Smooth muscle cell (in vitro differentiated cells): ENCODE measurements around the gene AATF. TPM values are rescaled to one million over a fixed set of nuclear protein-coding genes. Genes with fewer than 3 reads are reported as not detected.

Source experiments
- DNase-seq: peaks from one replicate; lab custom pipeline; 2025; ENCODE audit not compliant: unreplicated experiment; lab: John Stamatoyannopoulos, UW
- H2AFZ ChIP-seq: fragments of 200-600 bp; sonication (generic); 2 replicates; pipeline ENCODE4 v1.6.0; 2016; ENCODE audit warnings: antibody characterized with exemption, low read depth, mild to moderate bottlenecking
- H3F3A ChIP-seq: fragments of 200-600 bp; sonication (generic); 2 replicates; pipeline ENCODE4 v1.6.0; 2017; ENCODE audit warnings: antibody characterized with exemption, low read depth
- H3K27ac ChIP-seq: fragments of 200-600 bp; sonication (generic); 2 replicates; pipeline ENCODE4 v1.5.1; 2016; ENCODE audit warnings: low read depth, mild to moderate bottlenecking
- H3K27me3 ChIP-seq: fragments of 200-600 bp; sonication (generic); 2 replicates; pipeline ENCODE4 v1.6.1; 2016; ENCODE audit warnings: low read depth, mild to moderate bottlenecking
- H3K36me3 ChIP-seq: fragments of 200-600 bp; sonication (generic); 2 replicates; pipeline ENCODE4 v1.5.1; 2016; ENCODE audit warnings: low read depth
- H3K4me1 ChIP-seq: fragments of 200-600 bp; sonication (generic); 2 replicates; pipeline ENCODE4 v1.5.1; 2016; ENCODE audit warnings: low read depth
- H3K4me2 ChIP-seq: fragments of 200-600 bp; sonication (generic); 2 replicates; pipeline ENCODE4 v1.6.0; 2016; ENCODE audit warnings: mild to moderate bottlenecking
- H3K4me3 ChIP-seq: fragments of 200-600 bp; sonication (generic); 2 replicates; pipeline ENCODE4 v1.5.1; 2016; ENCODE audit warnings: mild to moderate bottlenecking
- H3K79me2 ChIP-seq: fragments of 200-600 bp; sonication (generic); 2 replicates; pipeline ENCODE4 v1.6.0; 2016; ENCODE audit warnings: low read depth, mild to moderate bottlenecking
- H3K9ac ChIP-seq: fragments of 200-600 bp; sonication (generic); 2 replicates; pipeline ENCODE4 v1.6.0; 2016; ENCODE audit warnings: low read depth
- H3K9me3 ChIP-seq: fragments of 200-600 bp; sonication (generic); replicated peaks from 2 replicates; pipeline ENCODE4 v1.5.1; 2016; ENCODE audit warnings: low read depth
- H4K20me1 ChIP-seq: fragments of 200-600 bp; sonication (generic); 2 replicates; pipeline ENCODE4 v1.6.0; 2016; ENCODE audit warnings: low read depth
- whole genome bisulfite sequencing: methylation state at CpG from one replicate; pipeline ENCODE4 v1.1.7; 2016; ENCODE audit warnings: low lambda C conversion rate; 5-methylcytosine and 5-hydroxymethylcytosine counted together
- polyA plus RNA-seq: library from polyadenylated mRNA; unstranded; fragments of >200 nt; fragmentation: Nextera tagmentation; extraction: Ambion mirVana; gene quantifications from 2 replicates; pipeline ENCODE4 v1.2.1, GENCODE V29; 2016
- total RNA-seq: library from RNA; depleted of rRNA; stranded (reverse); fragments of >200 nt; gene quantifications from 2 replicates; pipeline ENCODE4 v1.2.3, GENCODE V29; 2014
- TF ChIP-seq, protein P1 (sequence below): fragments of 200-600 bp; sonication (generic); IDR thresholded peaks from 2 replicates; pipeline ENCODE4 v1.5.1; 2017; ENCODE audit warnings: borderline replicate concordance, mild to moderate bottlenecking, antibody characterized with exemption; ENCODE audit not compliant: insufficient read depth, poor library complexity, severe bottlenecking

AATF gene
- total and polyA plus RNA-seq, 2 experiments from 2014 or later, result 18.5 to 38.0 TPM

DNA sequence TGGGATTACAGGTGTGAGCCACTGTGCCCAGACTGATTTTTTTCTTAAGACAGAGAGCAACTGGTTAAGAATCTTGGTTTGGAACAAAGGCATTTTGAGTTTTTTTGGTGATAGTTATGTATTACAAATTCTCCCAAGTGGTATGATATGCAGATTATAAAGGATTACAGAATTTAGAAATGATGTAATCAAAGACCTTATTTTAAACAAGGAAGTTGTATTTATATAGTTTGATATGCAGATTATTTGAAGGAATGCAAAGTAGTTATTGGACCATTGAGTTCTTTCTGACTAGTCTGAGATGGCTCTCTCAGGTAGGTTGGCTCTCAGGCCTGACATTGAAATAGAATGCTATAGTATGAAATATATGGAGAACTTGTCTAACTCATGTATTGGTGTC lies 34.9 kb downstream of the AATF start:
- H3F3A ChIP-seq, result no peaks in the 10 kb centered on the region
- TF ChIP-seq, protein P1, sequence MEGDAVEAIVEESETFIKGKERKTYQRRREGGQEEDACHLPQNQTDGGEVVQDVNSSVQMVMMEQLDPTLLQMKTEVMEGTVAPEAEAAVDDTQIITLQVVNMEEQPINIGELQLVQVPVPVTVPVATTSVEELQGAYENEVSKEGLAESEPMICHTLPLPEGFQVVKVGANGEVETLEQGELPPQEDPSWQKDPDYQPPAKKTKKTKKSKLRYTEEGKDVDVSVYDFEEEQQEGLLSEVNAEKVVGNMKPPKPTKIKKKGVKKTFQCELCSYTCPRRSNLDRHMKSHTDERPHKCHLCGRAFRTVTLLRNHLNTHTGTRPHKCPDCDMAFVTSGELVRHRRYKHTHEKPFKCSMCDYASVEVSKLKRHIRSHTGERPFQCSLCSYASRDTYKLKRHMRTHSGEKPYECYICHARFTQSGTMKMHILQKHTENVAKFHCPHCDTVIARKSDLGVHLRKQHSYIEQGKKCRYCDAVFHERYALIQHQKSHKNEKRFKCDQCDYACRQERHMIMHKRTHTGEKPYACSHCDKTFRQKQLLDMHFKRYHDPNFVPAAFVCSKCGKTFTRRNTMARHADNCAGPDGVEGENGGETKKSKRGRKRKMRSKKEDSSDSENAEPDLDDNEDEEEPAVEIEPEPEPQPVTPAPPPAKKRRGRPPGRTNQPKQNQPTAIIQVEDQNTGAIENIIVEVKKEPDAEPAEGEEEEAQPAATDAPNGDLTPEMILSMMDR, result no peak
- H3K79me2 ChIP-seq, result no peaks in the 10 kb centered on the region
- no peaks in the 10 kb centered on the region for H3K9me3 ChIP-seq
- peaks cover 20% of the 10 kb centered on the region for H3K4me1 ChIP-seq
- H3K4me3 ChIP-seq, result no peak overlapping the region
- H3K9ac ChIP-seq, result no peak overlapping the region
- no peaks in the 10 kb centered on the region for H3K36me3 ChIP-seq
- H3K27me3 ChIP-seq, result no peaks in the 10 kb centered on the region
- H4K20me1 ChIP-seq, result peaks cover 19% of the 10 kb centered on the region
- no peak for DNase-seq
- no peak overlapping the region for H3K4me2 ChIP-seq
- H3K27ac ChIP-seq, result no peak overlapping the region
- H2AFZ ChIP-seq, result no peak overlapping the region

DNA sequence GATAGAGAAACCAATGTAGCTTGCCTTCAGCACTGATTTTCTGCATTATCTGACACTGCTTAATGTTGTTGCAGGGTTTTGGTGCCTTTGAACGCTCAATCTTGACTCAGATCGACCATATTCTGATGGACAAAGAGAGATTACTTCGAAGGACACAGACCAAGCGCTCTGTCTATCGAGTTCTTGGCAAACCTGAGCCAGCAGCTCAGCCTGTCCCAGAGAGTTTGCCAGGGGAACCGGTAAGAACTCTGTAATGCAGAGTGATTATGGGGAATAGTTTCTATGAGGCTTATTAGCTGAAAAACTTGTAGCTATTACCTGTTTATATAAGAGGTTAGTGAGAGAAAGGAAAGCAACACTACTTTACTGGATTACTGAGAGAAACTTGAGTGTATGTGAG lies 40.4 kb downstream of the AATF start:
- no peak overlapping the region for H2AFZ ChIP-seq
- H3K9ac ChIP-seq, result no peak overlapping the region
- peaks cover 15% of the 10 kb centered on the region for H3K36me3 ChIP-seq
- 97% methylated on average over 6 of the region's 6 CpGs for WGBS
- H3K4me3 ChIP-seq, result no peak overlapping the region
- H3F3A ChIP-seq, result no peaks in the 10 kb centered on the region
- no peaks in the 10 kb centered on the region for H3K79me2 ChIP-seq
- no peak overlapping the region for H3K27ac ChIP-seq
- H3K9me3 ChIP-seq, result no peaks in the 10 kb centered on the region
- H3K27me3 ChIP-seq, result no peaks in the 10 kb centered on the region
- TF ChIP-seq, protein P1, result no peak
- H3K4me1 ChIP-seq, result no peaks in the 10 kb centered on the region
- H3K4me2 ChIP-seq, result no peak overlapping the region
- H4K20me1 ChIP-seq, result peaks cover 13% of the 10 kb centered on the region
- DNase-seq, result no peak

DNA sequence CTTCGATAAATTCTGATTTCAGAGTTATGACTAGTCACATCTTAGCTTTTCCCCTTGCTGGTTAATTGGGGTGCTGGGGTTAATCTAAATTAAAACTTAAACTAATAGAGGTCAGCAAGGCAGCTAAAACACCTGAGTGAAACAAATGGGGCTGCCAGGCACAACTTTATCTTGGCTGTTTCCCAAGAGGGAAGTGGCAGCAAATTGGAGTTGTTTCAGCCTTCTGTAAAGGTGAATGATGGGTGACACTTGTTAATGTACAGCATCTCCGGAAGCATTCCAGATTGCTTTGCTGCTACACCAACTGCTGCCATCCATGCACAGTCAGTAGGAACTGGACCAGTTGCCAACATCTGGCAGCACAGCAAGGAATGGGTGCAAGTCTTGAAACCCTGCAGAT lies 43.9 kb downstream of the AATF start:
- no peak overlapping the region for H3K27ac ChIP-seq
- peaks cover 34% of the 10 kb centered on the region for H3K36me3 ChIP-seq
- H2AFZ ChIP-seq, result no peak overlapping the region
- no peaks in the 10 kb centered on the region for H3K9me3 ChIP-seq
- no peaks in the 10 kb centered on the region for H3F3A ChIP-seq
- no peaks in the 10 kb centered on the region for H3K27me3 ChIP-seq
- no peak overlapping the region for H3K9ac ChIP-seq
- no peak for DNase-seq
- no peaks in the 10 kb centered on the region for H3K4me1 ChIP-seq
- 90% methylated on average over 2 of the region's 2 CpGs for WGBS
- H3K4me3 ChIP-seq, result no peak overlapping the region
- H3K4me2 ChIP-seq, result no peak overlapping the region
- TF ChIP-seq, protein P1, result no peak
- H3K79me2 ChIP-seq, result no peaks in the 10 kb centered on the region
- H4K20me1 ChIP-seq, result peaks cover 18% of the 10 kb centered on the region

DNA sequence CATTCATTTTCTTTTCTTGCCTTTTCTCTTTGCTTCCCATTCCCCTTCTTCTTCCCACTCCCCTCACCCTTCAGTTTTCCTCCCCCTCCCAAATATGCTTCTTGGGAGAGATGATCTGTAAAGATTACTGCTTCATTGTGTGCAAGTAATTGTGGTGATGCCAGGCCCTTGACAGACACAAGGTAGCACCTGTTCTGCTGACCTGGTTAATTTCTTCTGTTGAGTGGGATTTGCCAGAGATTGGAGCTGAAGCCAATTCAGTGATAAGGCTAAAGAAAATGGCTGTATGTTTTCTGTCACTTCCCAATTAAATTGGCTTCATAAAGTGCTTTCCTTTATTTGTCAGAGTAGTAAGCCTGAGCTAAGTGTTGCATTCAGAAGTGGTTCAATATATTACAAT lies 44.5 kb downstream of the AATF start:
- H3K4me2 ChIP-seq, result no peak overlapping the region
- TF ChIP-seq, protein P1, result no peak
- no peaks in the 10 kb centered on the region for H3K79me2 ChIP-seq
- no peaks in the 10 kb centered on the region for H3K27me3 ChIP-seq
- no peaks in the 10 kb centered on the region for H3K9me3 ChIP-seq
- H3F3A ChIP-seq, result no peaks in the 10 kb centered on the region
- peaks cover 35% of the 10 kb centered on the region for H3K36me3 ChIP-seq
- H4K20me1 ChIP-seq, result peaks cover 18% of the 10 kb centered on the region
- H3K9ac ChIP-seq, result no peak overlapping the region
- no peaks in the 10 kb centered on the region for H3K4me1 ChIP-seq
- no peak overlapping the region for H3K4me3 ChIP-seq
- H3K27ac ChIP-seq, result peak overlapping the region; percentile 84
- DNase-seq, result no peak
- no peak overlapping the region for H2AFZ ChIP-seq
